ENCODE data around the gene GLCCI1.

GRCh38 chr7:8111282-8111960 is 142.8 kb downstream of the GLCCI1 start:
- TF ChIP-seq CTCF (IDR thresholded peaks at IDR 0.05): no peak
- no peak for TF ChIP-seq POLR2A (IDR thresholded peaks at IDR 0.05)

All from lower leg skin (tissue), 3 donors.